ENCODE results near the gene CTU2. TPM values are rescaled to one million over a fixed set of nuclear protein-coding genes. Genes with fewer than 3 reads are reported as not detected.

CTU2 gene
- total RNA-seq, 2 experiments from 2014 or later, result 37.1 to 37.8 TPM

DNA sequence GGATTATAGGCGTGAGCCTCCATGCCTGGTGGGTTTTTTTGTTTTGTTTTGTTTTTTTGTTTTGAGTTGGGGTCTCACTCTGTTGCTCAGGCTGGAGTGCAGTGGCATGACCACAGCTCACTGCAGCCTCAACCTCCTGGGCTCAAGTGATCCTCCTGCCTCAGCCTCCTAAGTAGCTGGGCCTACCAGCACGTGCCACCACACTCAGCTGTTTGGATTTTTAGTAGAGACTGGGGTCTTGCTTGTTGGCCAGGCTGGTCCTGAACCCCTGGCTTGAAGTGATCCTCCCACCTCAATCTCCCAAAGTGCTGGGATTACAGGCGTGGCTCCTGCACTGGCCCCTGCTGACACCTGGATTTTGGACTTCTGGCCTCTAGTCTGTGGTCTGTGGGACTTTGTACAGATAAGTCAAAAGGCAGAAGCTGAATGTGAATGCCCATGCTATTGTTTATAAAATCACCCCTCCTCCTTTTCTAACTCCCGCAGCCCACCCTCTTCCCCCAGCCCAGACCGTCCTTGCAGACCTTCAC is 25.7 kb upstream of the CTU2 start:
- no peaks in the 10 kb centered on the region for H3K27me3 Mint-ChIP-seq
- no peak for ATAC-seq
- ChIA-PET POLR2A (interaction anchor here (1.0 to 1.8 kb wide), 5 partner anchors 8 to 22 kb away, joined by 3 to 9 read pairs (median 4); no protein-coding TSS in a partner anchor), CTCF (interaction anchor here (1.1 to 2.8 kb wide), 7 partner anchors 8 to 57 kb away, joined by 3 to 9 read pairs (median 6); partner anchors contain the start of gene MVD)
- intact Hi-C loops (cut with micrococcal nuclease), result no loop called here
- H3K36me3 Mint-ChIP-seq (ENCODE audit: low read depth), result peaks cover 2% of the 10 kb centered on the region
- no peak for DNase-seq
- H3K27ac Mint-ChIP-seq, result peak overlapping the region; percentile 95
- H3K4me1 Mint-ChIP-seq (ENCODE audit: low read depth), result peaks cover 35% of the 10 kb centered on the region
- H3K9me3 Mint-ChIP-seq, result no peaks in the 10 kb centered on the region
- TF ChIP-seq, protein P1, sequence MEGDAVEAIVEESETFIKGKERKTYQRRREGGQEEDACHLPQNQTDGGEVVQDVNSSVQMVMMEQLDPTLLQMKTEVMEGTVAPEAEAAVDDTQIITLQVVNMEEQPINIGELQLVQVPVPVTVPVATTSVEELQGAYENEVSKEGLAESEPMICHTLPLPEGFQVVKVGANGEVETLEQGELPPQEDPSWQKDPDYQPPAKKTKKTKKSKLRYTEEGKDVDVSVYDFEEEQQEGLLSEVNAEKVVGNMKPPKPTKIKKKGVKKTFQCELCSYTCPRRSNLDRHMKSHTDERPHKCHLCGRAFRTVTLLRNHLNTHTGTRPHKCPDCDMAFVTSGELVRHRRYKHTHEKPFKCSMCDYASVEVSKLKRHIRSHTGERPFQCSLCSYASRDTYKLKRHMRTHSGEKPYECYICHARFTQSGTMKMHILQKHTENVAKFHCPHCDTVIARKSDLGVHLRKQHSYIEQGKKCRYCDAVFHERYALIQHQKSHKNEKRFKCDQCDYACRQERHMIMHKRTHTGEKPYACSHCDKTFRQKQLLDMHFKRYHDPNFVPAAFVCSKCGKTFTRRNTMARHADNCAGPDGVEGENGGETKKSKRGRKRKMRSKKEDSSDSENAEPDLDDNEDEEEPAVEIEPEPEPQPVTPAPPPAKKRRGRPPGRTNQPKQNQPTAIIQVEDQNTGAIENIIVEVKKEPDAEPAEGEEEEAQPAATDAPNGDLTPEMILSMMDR (IDR thresholded peaks at IDR 0.05), result no peak
- H3K4me3 Mint-ChIP-seq, result peak overlapping the region; percentile 65

DNA sequence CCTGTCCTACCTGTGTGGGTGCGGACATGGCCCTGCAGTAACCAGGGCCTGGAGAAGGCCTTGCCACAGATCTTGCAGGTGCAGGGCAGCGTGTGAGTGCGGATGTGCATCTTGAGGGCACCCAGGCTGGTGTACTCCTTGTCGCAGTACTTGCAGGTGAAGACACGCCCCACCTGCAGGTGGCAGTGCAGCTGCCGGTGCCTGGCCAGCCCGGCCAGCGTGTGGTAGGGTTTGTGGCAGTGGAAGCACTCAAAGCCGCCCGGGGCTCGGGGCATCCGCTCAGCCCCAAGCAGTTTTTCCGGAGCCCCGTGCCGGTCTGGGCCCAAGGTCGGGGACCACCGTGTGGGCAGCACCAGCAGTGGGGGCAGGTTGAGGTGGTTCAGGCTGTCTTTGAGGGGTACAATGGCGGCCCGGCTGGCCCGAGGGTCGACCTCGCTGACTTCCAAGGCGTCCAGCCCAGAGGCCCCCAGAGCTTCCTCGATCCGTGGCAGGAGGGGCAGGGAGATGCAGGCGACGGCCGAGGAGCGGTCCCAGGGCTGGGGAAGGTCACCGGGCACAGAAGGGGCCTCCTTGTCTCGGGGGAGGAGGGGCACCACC is 25.1 kb upstream of the CTU2 start:
- ATAC-seq (peak; percentile 32), DNase-seq (peak; percentile 73)
- H3K36me3 Mint-ChIP-seq (ENCODE audit: low read depth), result peaks cover 2% of the 10 kb centered on the region
- H3K4me1 Mint-ChIP-seq (ENCODE audit: low read depth), result peaks cover 35% of the 10 kb centered on the region
- intact Hi-C loops (cut with micrococcal nuclease), result no loop called here
- H3K9me3 Mint-ChIP-seq, result no peaks in the 10 kb centered on the region
- POLR2A ChIA-PET, result interaction anchor here (1.0 to 1.8 kb wide), 8 partner anchors 9 to 33 kb away, joined by 3 to 9 read pairs (median 4); no protein-coding TSS in a partner anchor
- TF ChIP-seq, protein P1 (IDR thresholded peaks at IDR 0.05), result peak; percentile 71
- peak overlapping the region; percentile 65 for H3K4me3 Mint-ChIP-seq
- H3K27ac Mint-ChIP-seq, result peak overlapping the region; percentile 95
- CTCF ChIA-PET, result interaction anchor here (1.0 to 2.8 kb wide), 9 partner anchors 9 to 56 kb away, joined by 3 to 9 read pairs (median 5); partner anchors contain the start of gene MVD
- H3K27me3 Mint-ChIP-seq, result no peaks in the 10 kb centered on the region

DNA sequence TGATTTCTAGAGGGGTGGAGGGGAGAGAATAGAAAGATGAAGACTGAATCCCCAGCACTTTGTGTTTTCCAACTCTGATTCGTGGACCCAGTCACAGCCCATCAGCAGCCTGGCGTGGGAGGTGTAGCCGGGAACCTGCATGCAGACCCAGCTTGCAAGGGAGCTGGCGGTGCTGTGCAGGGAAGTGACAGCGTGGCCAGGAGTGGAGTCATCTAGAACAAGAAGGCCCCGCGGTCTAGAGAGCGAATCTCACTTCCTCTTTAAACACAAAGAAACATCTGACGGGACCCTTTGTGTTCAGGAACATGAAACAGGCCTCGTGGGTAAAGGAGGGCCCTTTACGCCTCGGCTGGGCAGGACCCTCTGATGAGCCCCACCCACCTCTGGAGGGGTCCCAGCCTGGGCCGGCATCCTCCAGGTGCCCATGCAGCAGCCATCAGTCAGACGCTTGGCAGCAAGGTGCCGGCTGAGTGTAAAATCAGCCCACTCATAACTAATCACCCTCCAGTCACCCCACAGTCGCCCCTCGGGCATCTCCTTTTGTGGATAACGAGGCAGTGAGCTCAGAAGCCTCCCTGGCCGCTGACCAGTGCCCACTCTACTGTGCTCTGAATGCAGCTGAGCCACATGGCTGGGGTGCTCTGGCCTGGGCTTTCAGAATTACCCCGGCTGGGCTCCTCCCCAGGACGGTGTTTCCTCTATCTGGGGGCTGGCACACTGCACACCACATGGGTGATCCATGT is 24.4 kb upstream of the CTU2 start:
- Mint-ChIP-seq H3K4me1 (ENCODE audit: low read depth) (peaks cover 35% of the 10 kb centered on the region), H3K36me3 (ENCODE audit: low read depth) (peaks cover 2% of the 10 kb centered on the region), H3K4me3 (peak overlapping the region; percentile 65), H3K27ac (peak overlapping the region; percentile 95), H3K9me3 (no peaks in the 10 kb centered on the region), H3K27me3 (no peaks in the 10 kb centered on the region)
- ChIA-PET POLR2A (interaction anchor here (0.7 to 1.8 kb wide), 9 partner anchors 9 to 50 kb away, joined by 3 to 9 read pairs (median 4); no protein-coding TSS in a partner anchor), CTCF (interaction anchor here (1.0 to 2.8 kb wide), 8 partner anchors 11 to 56 kb away, joined by 3 to 9 read pairs (median 6); partner anchors contain the start of gene MVD)
- intact Hi-C loops (cut with micrococcal nuclease), result no loop called here
- DNase-seq (peak; percentile 91), ATAC-seq (peak; percentile 69)
- TF ChIP-seq, protein P1 (IDR thresholded peaks at IDR 0.05), result no peak

DNA sequence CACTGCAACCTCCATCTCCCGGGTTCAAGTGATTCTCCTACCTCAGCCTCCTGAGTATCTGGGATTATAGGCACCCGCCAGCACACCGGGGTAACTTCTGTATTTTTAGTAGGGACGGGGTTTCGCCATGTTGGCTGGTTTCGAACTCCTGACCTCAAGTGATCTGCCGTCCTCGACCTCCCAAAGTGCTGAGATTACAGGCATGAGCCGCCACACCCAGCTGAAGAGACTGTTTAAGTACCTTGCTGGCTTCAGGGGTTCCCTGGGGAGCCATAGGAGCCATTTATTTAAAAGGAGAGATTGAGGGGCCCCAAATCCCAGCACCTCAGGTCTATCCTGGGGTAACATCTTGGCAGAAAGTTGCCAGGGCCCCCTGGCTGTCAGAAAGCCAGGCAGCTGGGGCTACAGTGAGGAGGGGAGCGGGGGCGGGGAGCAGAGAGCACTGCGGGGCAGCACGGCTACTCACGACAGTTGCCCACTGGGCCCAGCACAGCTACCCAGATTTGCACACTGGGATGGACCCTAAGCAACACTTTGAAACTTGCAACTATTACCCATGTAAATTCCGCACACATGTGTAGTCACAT is 21.6 kb upstream of the CTU2 start:
- Mint-ChIP-seq H3K4me3 (peak overlapping the region; percentile 73), H3K36me3 (ENCODE audit: low read depth) (peaks cover 2% of the 10 kb centered on the region), H3K4me1 (ENCODE audit: low read depth) (peaks cover 35% of the 10 kb centered on the region), H3K9me3 (no peaks in the 10 kb centered on the region), H3K27ac (no peak overlapping the region), H3K27me3 (no peaks in the 10 kb centered on the region)
- no peak for DNase-seq
- TF ChIP-seq, protein P1 (IDR thresholded peaks at IDR 0.05), result no peak
- no peak for ATAC-seq
- intact Hi-C loops (cut with micrococcal nuclease), result no loop called here
- POLR2A ChIA-PET, result interaction anchor here (1.0 to 5.7 kb wide), 4 partner anchors 19 to 47 kb away, joined by 3 to 61 read pairs (median 4); partner anchors contain the start of genes CTU2, MVD and RNF166
- CTCF ChIA-PET, result interaction anchor here (0.8 to 2.4 kb wide), 12 partner anchors 10 to 1040 kb away, joined by 3 to 16 read pairs (median 4); partner anchors contain the start of gene IL17C
